ENCODE results near the gene FTO.

Gene FTO

DNA sequence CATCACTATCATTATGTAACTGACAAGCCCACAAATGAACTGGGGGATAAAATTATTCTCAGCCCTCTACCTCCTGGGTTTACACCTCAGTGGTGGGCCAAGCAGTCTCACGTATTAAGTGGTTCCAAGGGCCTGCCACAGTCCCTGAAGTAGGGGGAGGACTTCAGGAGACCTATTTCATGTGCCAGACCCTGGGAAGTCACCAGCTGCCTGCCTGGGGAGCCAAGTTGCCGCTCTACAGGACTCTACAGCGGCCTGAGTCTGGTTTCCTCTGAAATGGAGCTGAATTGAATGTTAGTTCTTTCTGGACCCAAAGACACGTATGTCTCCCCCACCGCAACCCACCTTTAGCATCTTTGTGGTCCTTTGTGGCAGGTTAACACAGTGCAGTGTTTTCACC lies 395.7 kb downstream of the FTO start:
- in situ Hi-C loops (cut with HindIII; ENCODE audit: low sequenced_read_pairs) = no loop called here

DNA sequence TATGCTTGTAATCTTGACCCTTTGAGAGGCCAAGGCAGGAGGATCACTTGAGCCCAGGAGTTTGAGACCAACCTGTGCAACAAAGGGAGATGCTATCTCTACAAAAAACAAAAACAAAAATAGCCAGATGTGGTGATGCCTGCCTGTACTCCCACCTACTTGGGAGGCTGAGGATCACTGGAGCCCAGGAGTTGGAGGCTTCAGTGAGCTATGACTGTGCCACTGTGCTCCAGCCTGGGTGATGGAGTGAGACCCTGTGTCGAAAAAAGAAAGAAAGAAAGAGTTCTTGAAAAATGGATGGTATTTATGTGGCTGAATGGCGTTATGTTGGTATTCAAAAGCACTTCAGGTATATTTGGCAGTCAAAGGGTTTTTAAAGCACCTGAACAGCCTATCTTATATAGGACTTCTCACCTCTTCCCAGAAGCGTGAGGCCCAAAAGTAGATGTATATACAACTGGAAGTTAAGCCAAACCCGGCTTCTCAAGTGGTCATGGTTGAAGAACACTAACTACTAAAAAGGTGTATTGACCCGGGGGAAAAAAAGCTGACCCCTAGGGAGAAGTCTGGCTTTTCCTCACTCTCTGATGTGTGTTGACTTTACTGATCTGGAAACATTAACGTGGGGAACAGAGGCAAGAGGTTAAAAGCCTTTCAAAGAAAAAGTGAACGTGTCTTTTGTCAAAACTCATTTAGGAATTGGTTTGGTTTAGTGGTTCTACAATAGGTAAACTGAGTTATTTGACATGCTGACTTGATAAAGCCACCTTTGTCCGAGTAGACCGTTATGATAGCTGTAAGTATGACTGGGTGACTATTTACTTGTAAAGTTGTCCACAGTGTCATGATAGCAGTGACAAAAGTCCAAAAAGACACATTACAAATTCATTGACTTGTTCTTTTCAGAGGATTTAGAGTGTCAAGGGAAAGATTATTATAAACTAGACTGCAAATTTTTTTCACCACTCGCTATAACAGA lies 399.2 kb downstream of the FTO start:
- in situ Hi-C loops (cut with HindIII; ENCODE audit: low sequenced_read_pairs) = no loop called here

DNA sequence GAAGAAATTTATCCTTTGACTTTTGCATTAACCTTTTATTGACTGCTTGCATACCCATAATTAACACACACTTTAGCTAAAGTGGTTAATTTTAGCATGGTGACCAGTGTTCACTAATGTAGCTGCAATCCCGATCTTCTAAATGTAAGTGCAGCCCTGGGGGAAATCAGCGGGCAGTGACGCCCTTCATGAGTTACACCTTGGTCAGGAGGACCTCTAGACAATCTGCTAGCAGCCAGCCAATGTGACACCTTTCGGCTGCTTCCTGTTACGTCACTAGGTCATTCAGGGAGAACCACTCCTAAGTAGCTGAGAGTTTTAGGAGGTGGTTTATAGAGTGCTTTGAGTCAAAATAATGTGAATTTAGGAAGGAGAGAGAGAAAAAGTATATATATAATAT lies 402.1 kb downstream of the FTO start:
- in situ Hi-C loops (cut with HindIII; ENCODE audit: low sequenced_read_pairs) = no loop called here

DNA sequence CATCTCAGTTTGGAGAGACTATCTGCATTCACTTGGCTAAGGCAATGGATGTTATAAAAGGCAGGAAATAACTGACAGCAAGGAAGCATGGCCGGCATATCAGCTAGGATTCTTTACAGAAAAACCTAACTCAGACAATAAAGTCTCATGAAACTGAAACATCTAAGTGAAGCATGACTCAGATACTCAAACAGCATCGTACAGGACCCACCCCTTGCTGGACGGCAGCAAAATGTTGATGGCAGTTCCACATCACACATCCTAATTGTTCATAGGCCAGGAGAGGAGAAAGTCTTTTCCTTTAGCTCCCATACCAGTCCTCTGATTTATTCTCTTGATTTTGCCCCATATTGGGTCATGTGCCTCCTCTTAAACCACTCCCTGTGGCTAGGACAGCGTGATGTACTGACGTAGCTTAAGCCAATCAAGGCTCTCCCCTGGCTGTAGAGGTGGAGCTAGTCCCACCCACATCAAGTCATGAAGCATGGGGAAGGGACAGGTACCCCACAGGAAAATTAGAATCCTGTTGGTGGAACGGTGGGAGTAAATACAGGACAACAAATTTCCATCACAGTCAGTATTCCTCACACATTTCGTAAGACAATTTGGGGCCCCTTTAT lies 403.7 kb downstream of the FTO start:
- in situ Hi-C loops (cut with HindIII; ENCODE audit: low sequenced_read_pairs) = no loop called here

DNA sequence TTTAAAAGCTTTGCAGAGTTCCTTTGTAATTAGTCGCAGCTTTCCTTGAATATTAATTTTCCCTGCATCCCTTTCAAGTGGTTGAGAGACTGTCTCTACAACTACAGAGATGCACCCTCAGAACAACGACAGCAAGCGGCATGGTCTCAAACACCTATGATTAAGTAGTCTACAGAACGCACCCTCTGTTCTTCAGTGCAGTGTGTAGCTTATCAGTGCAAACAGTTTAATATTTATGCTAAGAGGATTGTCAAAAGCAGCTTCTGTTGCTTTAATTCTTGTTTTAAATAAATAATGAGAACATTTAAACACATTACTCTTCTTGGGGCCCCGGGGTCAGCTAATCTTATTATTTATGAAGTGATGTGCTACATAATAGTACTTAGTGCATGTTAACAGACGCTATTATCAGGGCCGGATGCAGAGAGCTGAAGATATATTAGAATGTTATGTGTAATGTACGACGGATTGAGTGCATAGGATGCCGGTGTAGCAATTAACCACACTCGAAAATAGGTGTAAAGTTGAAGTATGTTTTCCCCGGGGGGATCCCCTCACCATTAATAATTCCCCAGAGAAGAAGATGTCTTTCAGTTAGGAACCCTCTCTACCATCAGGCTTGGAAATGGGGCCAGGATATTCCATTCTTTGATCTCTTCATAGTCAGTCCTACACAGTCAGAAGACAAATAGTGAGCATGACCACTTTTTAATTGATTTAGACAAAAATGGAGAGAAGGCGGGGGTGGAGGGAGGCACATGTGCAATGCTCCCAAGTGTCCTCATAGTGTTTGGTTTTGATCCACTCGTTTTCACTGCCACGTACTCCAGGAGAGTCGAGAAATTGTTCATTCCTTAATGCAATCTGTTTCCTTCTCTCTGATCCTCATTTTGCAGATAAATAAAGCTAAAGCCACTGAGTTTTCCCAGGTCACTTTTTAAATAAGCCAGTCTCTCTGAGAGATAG lies 406.3 kb downstream of the FTO start:
- in situ Hi-C loops (cut with HindIII; ENCODE audit: low sequenced_read_pairs) = loop anchor here (5.0 kb wide), 1 partner anchor 33 kb away; no protein-coding TSS in a partner anchor

DNA sequence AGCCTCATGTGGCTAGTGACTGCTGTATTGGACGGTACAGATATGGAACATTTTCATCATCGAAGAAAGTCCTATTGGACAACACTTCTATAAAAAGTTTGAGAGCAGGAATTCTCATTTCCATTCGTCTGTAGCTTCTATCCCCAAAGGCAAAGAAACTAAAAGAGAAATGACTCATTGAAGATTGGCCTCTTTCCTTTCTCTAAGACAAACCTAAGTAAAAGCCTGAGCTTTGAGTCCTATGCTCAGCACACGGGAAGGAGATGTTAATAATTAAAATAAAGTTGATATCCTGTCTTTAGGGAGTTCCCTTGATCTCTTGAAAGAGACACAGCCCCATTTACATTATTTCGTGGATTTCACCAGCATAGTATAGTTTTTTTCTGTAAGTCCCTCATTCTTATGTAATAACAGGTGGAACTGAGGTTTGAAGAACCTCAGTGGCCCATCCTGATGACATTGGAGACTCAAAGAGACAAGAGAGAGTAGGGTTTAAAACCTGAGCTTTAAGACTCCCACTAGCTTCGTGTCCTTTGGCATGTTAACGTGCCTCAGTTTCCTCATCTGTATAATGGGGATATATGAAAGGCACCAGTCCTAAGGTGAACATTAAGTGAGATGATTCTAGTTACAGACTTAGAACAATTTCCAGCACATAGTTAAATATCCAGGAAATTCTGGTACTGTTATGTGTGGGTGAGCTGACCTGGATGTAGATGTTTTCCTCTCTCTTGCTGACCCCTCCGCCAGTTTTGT lies 408.7 kb downstream of the FTO start:
- in situ Hi-C loops (cut with HindIII; ENCODE audit: low sequenced_read_pairs) = loop anchor here (5.0 kb wide), 1 partner anchor 35 kb away; no protein-coding TSS in a partner anchor

DNA sequence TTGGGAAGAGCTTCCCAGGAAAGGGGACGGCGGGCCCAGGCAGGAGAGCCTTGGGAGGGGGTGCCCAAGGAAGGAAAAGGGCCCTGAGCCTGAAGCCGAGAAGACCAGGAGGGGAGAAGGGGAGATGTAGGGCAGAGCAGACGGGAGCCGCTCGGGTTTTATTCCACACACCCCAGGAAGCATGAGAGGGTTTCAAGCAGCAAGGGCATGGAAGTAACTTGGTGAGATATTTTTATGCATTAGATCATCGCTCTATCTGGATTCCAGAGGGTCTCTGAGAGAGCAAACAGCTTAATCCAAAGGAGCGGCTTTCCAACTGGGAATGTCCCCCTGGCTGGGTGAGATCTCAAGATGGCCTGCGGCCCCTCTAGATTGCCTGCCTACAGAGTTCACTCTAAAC lies 411.6 kb downstream of the FTO start:
- in situ Hi-C loops (cut with HindIII; ENCODE audit: low sequenced_read_pairs) = no loop called here

DNA sequence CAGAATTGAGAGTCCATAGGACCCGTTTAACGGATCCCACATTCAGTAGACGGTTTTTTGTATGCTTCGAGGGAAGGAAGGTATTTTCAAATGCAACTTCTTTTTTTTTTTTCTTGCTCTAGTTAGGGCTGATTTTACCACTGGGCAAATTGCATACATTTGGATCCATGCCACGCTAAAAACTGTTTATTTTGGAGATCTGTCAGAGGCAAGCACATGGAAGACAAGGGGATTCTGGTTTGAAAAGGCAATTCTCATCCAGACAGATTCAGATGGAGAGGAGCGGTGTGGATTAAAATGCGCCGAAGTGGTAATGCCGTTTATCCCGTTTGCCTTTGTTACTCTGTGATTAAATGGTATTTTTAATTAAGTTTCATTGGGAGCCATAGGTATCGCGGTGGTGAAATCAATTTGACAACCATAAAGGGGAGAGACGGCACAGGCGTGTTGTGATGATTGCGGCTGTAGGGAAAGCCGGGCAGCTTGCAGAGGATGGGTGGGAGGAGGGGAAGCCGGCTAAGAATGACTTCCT lies 412.2 kb downstream of the FTO start:
- in situ Hi-C loops (cut with HindIII; ENCODE audit: low sequenced_read_pairs) = no loop called here

DNA sequence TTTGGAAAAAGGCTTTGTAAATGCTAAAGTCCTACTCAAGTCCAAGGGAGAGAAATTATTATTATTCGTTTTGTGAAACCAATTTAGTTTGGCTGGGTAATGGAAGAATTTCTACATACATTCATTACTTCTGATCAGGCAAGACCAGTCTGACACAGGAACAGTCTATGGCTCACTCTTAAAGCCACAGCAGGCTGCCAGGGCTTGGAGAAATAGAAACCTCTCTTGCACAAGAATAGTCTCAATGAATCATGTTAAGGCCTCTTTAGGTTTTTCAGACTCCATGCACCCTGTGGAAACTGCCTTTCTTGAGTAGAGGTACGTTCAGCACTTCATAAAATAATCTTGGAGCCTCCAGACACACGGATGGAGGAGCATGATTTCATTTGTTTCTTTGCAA lies 414.9 kb downstream of the FTO start:
- in situ Hi-C loops (cut with HindIII; ENCODE audit: low sequenced_read_pairs) = no loop called here

DNA sequence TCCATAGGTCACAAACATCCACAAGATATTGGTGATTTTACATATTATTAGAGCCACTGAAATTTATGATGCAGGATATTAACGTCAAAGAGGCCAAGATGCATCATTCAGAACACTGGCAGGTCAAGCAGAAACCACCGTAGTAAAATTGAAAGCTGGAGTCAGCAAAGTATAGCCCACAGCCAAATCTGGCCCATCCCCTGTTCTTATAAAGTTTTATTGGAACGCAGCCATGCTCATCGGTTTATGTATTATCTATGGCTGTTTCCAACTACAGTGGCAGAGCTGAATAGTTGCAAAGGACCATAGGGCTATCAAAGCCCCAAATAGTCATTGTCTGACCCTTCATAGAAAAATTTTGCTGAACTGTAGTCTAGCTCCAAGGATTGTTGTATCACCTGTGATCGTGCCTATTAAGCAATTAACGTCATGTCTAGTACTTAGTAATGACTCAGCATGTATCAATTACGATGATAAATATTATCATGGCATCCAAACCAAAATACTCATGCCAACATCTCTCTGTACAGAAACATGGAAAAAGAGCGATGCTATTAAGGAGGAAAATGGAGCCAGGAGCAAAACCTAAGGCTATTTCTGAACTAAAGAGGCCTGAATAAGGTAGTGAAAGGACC lies 417.0 kb downstream of the FTO start:
- in situ Hi-C loops (cut with HindIII; ENCODE audit: low sequenced_read_pairs) = no loop called here

DNA sequence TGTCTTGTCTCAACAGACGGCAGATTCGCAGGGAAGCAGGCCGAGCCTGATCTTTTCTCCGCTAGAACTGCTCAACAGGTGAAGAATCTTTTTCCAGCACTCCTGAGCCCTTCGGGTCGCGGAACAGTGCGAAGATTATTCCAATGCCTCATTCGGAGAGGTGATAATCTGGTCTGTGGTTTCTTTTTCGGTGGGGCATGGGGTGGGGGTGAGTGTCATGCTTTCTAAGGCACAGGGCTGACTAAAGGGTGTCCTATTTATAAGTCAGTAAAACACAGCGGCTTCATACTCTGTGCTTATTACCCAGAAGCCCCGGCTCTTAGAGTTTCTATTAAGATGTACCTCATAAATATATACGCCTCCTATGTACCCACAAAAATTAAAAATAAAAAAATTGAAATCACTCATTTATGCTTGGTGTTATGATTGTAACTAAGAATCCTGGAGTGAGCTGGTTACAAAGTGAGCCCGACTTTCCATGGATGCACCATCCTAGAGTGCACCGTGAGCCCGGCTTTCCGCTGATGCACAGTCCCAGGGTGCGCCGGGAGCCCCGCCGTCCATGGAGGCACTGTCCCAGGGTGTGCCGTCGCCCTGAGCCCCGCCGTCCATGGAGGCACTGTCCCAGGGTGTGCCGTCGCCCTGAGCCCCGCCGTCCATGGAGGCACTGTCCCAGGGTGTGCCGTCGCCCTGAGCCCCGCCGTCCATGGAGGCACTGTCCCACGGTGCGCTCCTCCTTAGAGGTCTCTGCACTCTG lies 417.8 kb downstream of the FTO start:
- in situ Hi-C loops (cut with HindIII; ENCODE audit: low sequenced_read_pairs) = no loop called here

DNA sequence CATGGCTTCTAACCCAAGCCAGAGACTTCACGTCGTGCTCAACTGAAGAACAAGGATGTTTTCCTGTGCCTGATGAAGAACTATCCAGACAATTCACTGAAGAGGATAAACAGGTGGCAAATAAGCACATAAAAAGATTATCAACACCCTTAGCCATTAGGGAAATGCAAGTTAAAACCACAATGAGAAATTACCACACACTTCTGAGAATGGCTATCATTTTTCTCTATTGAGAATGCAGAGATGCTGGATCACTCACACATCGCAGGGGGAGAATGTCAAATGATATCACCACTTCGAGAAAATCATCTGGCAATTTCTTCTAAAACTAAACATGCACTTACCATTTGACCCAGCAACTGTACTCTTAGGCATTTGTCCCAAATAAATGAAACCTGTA lies 419.8 kb downstream of the FTO start:
- in situ Hi-C loops (cut with HindIII; ENCODE audit: low sequenced_read_pairs) = no loop called here

DNA sequence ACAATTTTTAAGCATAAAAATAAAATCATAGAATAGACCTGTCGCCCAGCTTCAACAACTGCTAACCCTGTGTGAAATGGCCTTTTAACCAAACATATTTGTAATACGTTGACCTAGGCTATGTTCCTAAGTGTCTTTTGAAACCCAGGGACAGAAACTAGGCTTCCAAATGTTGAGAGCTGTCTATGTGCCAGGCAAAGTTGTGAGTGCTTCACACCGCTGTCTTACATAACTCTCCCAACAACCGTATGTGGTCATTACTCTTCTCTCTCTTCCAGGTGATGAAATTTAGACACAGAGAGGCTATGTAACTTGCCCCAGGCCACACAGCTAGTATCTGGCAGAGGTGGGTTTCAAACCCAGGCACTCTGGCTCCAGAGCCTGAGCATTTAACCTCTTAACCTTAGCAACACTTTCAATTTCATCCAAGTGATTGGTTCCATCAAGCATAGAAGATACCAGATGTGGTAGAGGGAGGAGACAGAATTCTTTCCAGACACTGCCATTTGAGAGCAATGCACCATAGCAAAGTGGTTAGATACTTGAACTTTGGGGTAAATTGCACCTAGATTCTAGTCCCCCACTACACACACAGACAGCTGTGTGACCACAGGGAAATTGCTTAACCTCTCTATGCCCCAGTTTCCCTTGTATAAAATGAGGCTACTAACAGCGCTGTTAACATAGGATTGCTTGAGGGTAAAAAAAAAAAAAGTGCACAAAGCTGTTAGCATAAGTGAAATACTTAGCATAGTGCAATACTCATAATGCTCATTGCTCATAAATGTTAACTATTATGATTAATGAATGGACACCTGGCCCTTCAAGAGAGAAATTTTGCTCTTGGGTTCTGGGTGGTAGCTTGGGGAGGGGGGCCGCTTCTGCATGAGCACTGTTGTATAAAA lies 422.0 kb downstream of the FTO start:
- in situ Hi-C loops (cut with HindIII; ENCODE audit: low sequenced_read_pairs) = no loop called here

DNA sequence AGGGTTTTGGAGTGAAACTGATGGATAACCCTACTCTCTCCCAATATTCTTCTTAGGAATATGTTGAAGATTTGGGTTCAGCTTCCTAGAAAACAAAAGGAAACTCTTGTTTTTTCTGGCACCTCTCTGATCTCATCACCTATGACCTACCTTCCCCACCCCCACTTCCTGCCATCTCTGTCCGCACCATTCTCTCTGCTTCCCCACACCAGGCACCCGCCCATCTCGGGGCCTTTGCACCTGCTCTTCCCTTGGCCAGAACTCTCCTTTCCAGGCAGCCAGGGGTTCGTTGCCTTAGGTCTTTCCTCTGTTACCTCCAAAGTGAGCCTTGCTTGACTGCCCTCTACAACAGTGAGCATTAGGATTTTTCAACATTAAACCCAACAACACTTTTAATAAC lies 423.0 kb downstream of the FTO start:
- in situ Hi-C loops (cut with HindIII; ENCODE audit: low sequenced_read_pairs) = no loop called here

DNA sequence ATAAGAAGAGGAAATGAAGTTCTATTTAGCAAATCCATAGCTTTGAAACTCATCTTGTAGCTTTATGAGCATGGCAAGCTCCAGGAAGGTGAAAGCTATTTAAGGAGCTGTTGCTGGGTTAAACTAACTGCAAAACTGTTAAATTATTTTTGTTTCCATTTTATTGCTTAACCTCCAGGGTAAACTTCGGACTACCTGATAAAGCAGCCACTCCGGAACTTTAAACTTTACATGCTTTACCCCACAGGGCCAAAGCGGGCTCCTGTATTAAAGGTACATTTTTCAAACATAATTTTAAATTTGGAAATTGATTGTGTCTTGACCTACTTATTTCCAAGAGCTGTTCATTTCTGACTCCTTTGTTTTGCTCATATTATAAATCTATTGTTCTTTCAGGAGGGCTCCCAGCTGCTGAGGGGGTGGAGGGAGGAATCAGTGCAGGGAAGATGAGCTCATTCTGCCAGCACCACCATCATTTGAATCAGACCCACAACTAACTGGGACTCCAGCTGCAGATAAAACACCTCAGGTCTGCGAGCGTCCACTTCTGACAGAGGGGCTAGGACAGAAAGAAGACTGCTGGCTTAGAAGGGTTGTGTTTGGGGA lies 424.8 kb downstream of the FTO start:
- in situ Hi-C loops (cut with HindIII; ENCODE audit: low sequenced_read_pairs) = no loop called here

DNA sequence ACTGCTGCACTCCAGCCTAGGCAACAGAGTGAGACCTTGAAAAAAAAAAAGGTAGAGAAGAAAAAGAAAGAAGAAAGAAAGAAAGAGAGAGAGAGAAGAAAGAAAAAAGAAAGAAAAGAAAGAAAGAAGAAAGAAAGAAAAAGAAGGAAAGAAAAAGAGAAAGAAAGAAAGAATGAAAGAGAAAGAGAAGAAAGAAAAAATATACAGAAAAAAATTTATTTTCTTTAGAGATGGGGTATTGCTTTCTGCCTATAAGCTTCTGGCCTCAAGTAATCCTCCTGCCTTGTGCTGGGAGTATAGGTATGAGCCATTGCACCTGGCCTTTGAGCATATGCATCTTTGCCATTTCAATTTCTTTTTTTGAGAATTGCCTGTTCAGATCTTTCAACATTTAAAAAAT lies 425.9 kb downstream of the FTO start:
- in situ Hi-C loops (cut with HindIII; ENCODE audit: low sequenced_read_pairs) = no loop called here
